SK-N-SH (cell line): ENCODE data around the gene DKC1. TPM values are rescaled to one million over a fixed set of nuclear protein-coding genes. Genes with fewer than 3 reads are reported as not detected.

Experiments
- CTCF ChIA-PET: fragments of 300-600, 350-600 bp; formaldehyde crosslinking; extraction: SDS; loops from one replicate; lab custom pipeline; 2021; lab: Yijun Ruan, JAX
- POLR2A ChIA-PET: fragments of 350-600 bp; sonication (Branson Sonifier 250); formaldehyde crosslinking; extraction: SDS; loops from one replicate; lab custom pipeline; 2020; ENCODE audit warnings: antibody characterized with exemption, inconsistent platforms; lab: Yijun Ruan, JAX
- DNase-seq: peaks from one replicate; pipeline ENCODE4 v3.0.0; 2012
- H2AFZ ChIP-seq: fragments of 200-600 bp; sonication (generic); 2 replicates; pipeline ENCODE4 v1.8.1; 2016; ENCODE audit warnings: antibody characterized with exemption, mild to moderate bottlenecking, low read depth
- H3F3A ChIP-seq: fragments of 200-600 bp; sonication (generic); replicated peaks from 2 replicates; pipeline ENCODE3; 2016; ENCODE audit warnings: antibody characterized with exemption, mild to moderate bottlenecking; ENCODE audit not compliant: insufficient read depth
- H3K27ac ChIP-seq, 2 experiments: fragments of 200-500 bp in 1 of 2; fragments of 200-600 bp in 1 of 2; sonication (Bioruptor generic) in 1 of 2; sonication (generic), shearing (Covaris generic) in 1 of 2; 2 replicates each; pipeline versions ENCODE4 v1.5.1 to v1.6.1; 2014 to 2016; ENCODE audit warnings: low read depth in 2 of 2, inconsistent platforms in 1 of 2, low read length in 1 of 2, mild to moderate bottlenecking in 1 of 2, mixed read lengths in 1 of 2
- H3K27me3 ChIP-seq: fragments of 200-600 bp; sonication (generic), shearing (Covaris generic); 2 replicates; pipeline ENCODE4 v1.6.1; 2016; ENCODE audit warnings: mixed run types; ENCODE audit not compliant: insufficient read depth
- H3K36me3 ChIP-seq, 2 experiments: fragments of 200-500 bp in 1 of 2; fragments of 200-600 bp in 1 of 2; sonication (Bioruptor generic) in 1 of 2; sonication (generic) in 1 of 2; replicated peaks in 1 of 2; 2 replicates each; pipeline versions ENCODE3 to v1.5.1; 2014 to 2016; ENCODE audit warnings: low read length in 1 of 2, mild to moderate bottlenecking in 1 of 2; ENCODE audit not compliant: insufficient read depth in 2 of 2, control insufficient read depth in 1 of 2
- H3K4me1 ChIP-seq, 2 experiments: fragments of 200-500 bp in 1 of 2; fragments of 200-600 bp in 1 of 2; sonication (Bioruptor generic) in 1 of 2; sonication (generic), shearing (Covaris generic) in 1 of 2; 2 replicates each; pipeline versions ENCODE4 v1.5.1 to v1.6.1; 2014 to 2016; ENCODE audit warnings: low read depth in 1 of 2, low read length in 1 of 2, mixed run types in 1 of 2; ENCODE audit not compliant: insufficient read depth in 2 of 2, control insufficient read depth in 1 of 2
- H3K4me2 ChIP-seq: fragments of 200-600 bp; sonication (generic), shearing (Covaris generic); 2 replicates; pipeline ENCODE4 v1.6.1; 2017; ENCODE audit warnings: mixed run types
- H3K4me3 ChIP-seq, 2 experiments: fragments of 200-500 bp in 1 of 2; fragments of 200-600 bp in 1 of 2; sonication (Bioruptor generic) in 1 of 2; sonication (generic), shearing (Covaris generic) in 1 of 2; 2 replicates each; pipeline versions ENCODE4 v1.5.1 to v1.8.1; 2014 to 2016; ENCODE audit warnings: low read depth in 2 of 2, inconsistent platforms in 1 of 2, low read length in 1 of 2, mild to moderate bottlenecking in 1 of 2, mixed read lengths in 1 of 2, moderate library complexity in 1 of 2
- H3K79me2 ChIP-seq: fragments of 200-600 bp; sonication (generic); 2 replicates; pipeline ENCODE4 v1.8.1; 2017; ENCODE audit warnings: mild to moderate bottlenecking; ENCODE audit not compliant: insufficient read depth
- H3K9ac ChIP-seq: fragments of 200-600 bp; sonication (generic); 2 replicates; pipeline ENCODE4 v1.6.1; 2017; ENCODE audit warnings: mixed run types
- H3K9me2 ChIP-seq: fragments of 200-600 bp; sonication (generic); 2 replicates; pipeline ENCODE4 v1.6.1; 2017; ENCODE audit warnings: mixed run types
- H3K9me3 ChIP-seq: fragments of 200-600 bp; sonication (generic); 2 replicates; pipeline ENCODE4 v1.6.1; 2017; ENCODE audit warnings: mixed run types, mild to moderate bottlenecking, moderate library complexity
- H4K20me1 ChIP-seq: fragments of 200-600 bp; sonication (generic); 2 replicates; pipeline ENCODE4 v1.6.1; 2017; ENCODE audit warnings: mild to moderate bottlenecking, mixed run types; ENCODE audit not compliant: insufficient read depth
- CTCF ChIP-seq: fragments of 200-600 bp; sonication (generic); IDR thresholded peaks from 2 replicates; pipeline ENCODE4 v1.6.1; 2017; ENCODE audit warnings: antibody characterized with exemption, mild to moderate bottlenecking, moderate library complexity
- EP300 ChIP-seq, 2 experiments: IDR thresholded peaks; 2 replicates each; pipeline versions ENCODE4 v1.4.0 to v1.6.1; 2012; ENCODE audit warnings: borderline replicate concordance in 1 of 2, low read depth in 1 of 2, low read length in 1 of 2
- FOSL2 ChIP-seq: IDR thresholded peaks from 2 replicates; pipeline ENCODE4 v1.4.0; 2012; ENCODE audit warnings: low read depth, mild to moderate bottlenecking, moderate library complexity, borderline replicate concordance
- FOXM1 ChIP-seq: IDR thresholded peaks from 2 replicates; pipeline ENCODE4 v1.4.0; 2012; ENCODE audit warnings: low read depth, mild to moderate bottlenecking
- GABPA ChIP-seq: IDR thresholded peaks from 2 replicates; pipeline ENCODE4 v1.4.0; 2012; ENCODE audit warnings: low read depth, mild to moderate bottlenecking
- JUND ChIP-seq: IDR thresholded peaks from 2 replicates; pipeline ENCODE4 v1.4.0; 2012
- MAX ChIP-seq: IDR thresholded peaks from 2 replicates; pipeline ENCODE4 v1.4.0; 2012; ENCODE audit warnings: low read depth
- MXI1 ChIP-seq: IDR thresholded peaks from 2 replicates; pipeline ENCODE4 v1.6.1; 2012; ENCODE audit warnings: mild to moderate bottlenecking, low read depth, low read length, improper control_type of control experiment
- NFIC ChIP-seq: IDR thresholded peaks from 2 replicates; pipeline ENCODE4 v1.4.0; 2012; ENCODE audit warnings: borderline replicate concordance
- POLR2AphosphoS5 ChIP-seq: IDR thresholded peaks from 2 replicates; pipeline ENCODE4 v1.6.1; 2012; ENCODE audit warnings: low read depth, low read length
- RFX5 ChIP-seq: IDR thresholded peaks from 2 replicates; pipeline ENCODE4 v1.6.1; 2012; ENCODE audit warnings: mild to moderate bottlenecking, improper control_type of control experiment, low read length
- SIN3A ChIP-seq: IDR thresholded peaks from 2 replicates; pipeline ENCODE4 v1.6.1; 2012; ENCODE audit warnings: low read depth, mild to moderate bottlenecking, low read length, moderate library complexity, borderline replicate concordance
- SMC3 ChIP-seq: IDR thresholded peaks from 2 replicates; pipeline ENCODE4 v1.6.1; 2012; ENCODE audit warnings: low read depth, low read length, improper control_type of control experiment
- TCF12 ChIP-seq: IDR thresholded peaks from 2 replicates; pipeline ENCODE4 v1.4.0; 2012
- WGBS: methylation state at CpG from one replicate; pipeline ENCODE4 v1.1.6; 2017; ENCODE audit warnings: low lambda C conversion rate; 5-methylcytosine and 5-hydroxymethylcytosine counted together
- polyA plus RNA-seq, 3 experiments: library from polyadenylated mRNA; depleted of rRNA; stranded (reverse); fragments of >200 nt; gene quantifications; 2 replicates each; pipeline ENCODE4 v1.2.3, GENCODE V29; 2012
- TF ChIP-seq, protein P1 (sequence below): IDR thresholded peaks from 2 replicates; pipeline ENCODE4; 2012

The DKC1 gene
- polyA plus RNA-seq, 1 of the 3 experiments (the other 2 are of a cell fraction): 53.0 TPM

DNA sequence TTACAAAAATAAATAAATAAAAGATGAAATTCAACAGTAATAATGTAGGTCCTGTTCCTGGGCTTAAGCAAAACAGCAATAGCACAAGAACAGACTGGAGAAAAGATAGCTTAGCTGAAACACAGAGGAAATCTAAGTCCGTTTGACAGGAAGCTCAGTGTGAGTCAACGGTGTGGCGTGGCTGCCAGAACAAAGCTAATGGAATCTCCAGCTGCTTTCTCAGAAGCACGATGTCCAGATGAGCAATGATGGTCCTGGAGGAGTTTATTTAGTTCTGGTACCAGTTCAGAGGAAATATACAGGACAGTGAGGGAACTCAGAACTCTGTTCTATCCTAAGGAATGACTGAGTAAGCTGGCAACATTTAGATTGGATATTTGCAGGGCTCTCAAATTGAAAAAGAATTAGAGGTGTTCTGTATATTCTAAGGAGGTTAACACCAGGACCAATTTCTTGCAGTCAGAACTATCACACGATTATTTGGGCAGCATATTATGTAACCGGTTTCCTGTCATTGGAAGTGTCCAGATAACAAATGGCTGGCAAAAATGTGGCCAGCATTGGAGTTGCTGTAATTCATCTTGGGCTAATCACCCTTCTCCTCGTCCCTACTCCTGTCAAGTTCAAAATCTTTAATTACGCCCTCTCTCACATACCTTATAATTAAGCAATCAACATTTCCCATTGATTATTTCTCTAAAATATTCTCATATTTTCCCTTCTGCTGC lies 24.5 kb upstream of the DKC1 start:
- Histone ChIP-seq H2AFZ (peak overlapping the region; percentile 61; the same call in 1 of the 2 replicates), H3K4me1 (peaks cover 0 to 19% of the 10 kb centered on the region in 2 experiments; a peak in 1 of 4 replicates), H3K4me3 (no peak overlapping the region), H3K4me2 (peak overlapping the region; percentile 60; the same call in 1 of the 2 replicates), H3F3A (peaks cover 15% of the 10 kb centered on the region), H3K79me2 (no peaks in the 10 kb centered on the region), H4K20me1 (no peaks in the 10 kb centered on the region), H3K36me3 (no peaks in the 10 kb centered on the region), H3K27ac (peak overlapping the region; percentile 64 to 79; a peak in 3 of 4 replicates), H3K9me2 (no peaks in the 10 kb centered on the region), H3K9me3 (no peaks in the 10 kb centered on the region), H3K27me3 (no peaks in the 10 kb centered on the region), H3K9ac (no peak overlapping the region)
- TF ChIP-seq GABPA: peak; percentile 22; the same call in 1 of the 2 replicates
- no peak for TF ChIP-seq FOXM1
- peak in 1 of 2 experiments; percentile 21; a peak in 1 of 4 replicates for TF ChIP-seq EP300 (IDR thresholded peaks at IDR 0.05; ENCODE audit: borderline replicate concordance in 1 of 2, low read depth in 1 of 2, low read length in 1 of 2)
- peak; percentile 53; the same call in 1 of the 2 replicates for TF ChIP-seq NFIC
- TF ChIP-seq JUND: peak; percentile 58
- TF ChIP-seq SMC3: no peak
- peak; percentile 37; the same call in 1 of the 2 replicates for TF ChIP-seq POLR2AphosphoS5
- peak; percentile 79 for TF ChIP-seq TCF12
- TF ChIP-seq MXI1: no peak
- TF ChIP-seq FOSL2: peak; percentile 63; the same call in 1 of the 2 replicates
- TF ChIP-seq, protein P1, sequence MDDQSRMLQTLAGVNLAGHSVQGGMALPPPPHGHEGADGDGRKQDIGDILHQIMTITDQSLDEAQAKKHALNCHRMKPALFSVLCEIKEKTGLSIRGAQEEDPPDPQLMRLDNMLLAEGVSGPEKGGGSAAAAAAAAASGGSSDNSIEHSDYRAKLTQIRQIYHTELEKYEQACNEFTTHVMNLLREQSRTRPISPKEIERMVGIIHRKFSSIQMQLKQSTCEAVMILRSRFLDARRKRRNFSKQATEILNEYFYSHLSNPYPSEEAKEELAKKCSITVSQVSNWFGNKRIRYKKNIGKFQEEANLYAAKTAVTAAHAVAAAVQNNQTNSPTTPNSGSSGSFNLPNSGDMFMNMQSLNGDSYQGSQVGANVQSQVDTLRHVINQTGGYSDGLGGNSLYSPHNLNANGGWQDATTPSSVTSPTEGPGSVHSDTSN: peak; percentile 54
- peak; percentile 89 for TF ChIP-seq MAX
- no peak for TF ChIP-seq CTCF
- TF ChIP-seq RFX5: no peak
- TF ChIP-seq SIN3A: 0 out of 2 replicates have a peak, but pooled peaks have one; percentile 24
- POLR2A ChIA-PET: interaction anchor here (0.7 kb wide), 1 partner anchor 11 kb away, joined by 3 read pairs; no protein-coding TSS in a partner anchor
- 11% methylated on average over 8 of the region's 8 CpGs for WGBS
- DNase-seq: no peak
- CTCF ChIA-PET: interaction anchor here (1.1 to 1.3 kb wide), 2 partner anchors 9 to 11 kb away, joined by 3 to 6 read pairs; no protein-coding TSS in a partner anchor
